HG02763 (cell line): ENCODE measurements around the gene ADGRG1.
"Not testable (repeated sequence)": the region's sequence is repeated elsewhere in the genome, so short reads cannot be mapped to it uniquely, and the experiment has no call there.

Experiments used
- ATAC-seq: cut with Tn5 transposase; IDR thresholded peaks from one replicate; pipeline ENCODE4 v1.9.1; 2021; ENCODE audit warnings: mild to moderate bottlenecking, moderate library complexity; ENCODE audit not compliant: unreplicated experiment

ADGRG1 gene

DNA sequence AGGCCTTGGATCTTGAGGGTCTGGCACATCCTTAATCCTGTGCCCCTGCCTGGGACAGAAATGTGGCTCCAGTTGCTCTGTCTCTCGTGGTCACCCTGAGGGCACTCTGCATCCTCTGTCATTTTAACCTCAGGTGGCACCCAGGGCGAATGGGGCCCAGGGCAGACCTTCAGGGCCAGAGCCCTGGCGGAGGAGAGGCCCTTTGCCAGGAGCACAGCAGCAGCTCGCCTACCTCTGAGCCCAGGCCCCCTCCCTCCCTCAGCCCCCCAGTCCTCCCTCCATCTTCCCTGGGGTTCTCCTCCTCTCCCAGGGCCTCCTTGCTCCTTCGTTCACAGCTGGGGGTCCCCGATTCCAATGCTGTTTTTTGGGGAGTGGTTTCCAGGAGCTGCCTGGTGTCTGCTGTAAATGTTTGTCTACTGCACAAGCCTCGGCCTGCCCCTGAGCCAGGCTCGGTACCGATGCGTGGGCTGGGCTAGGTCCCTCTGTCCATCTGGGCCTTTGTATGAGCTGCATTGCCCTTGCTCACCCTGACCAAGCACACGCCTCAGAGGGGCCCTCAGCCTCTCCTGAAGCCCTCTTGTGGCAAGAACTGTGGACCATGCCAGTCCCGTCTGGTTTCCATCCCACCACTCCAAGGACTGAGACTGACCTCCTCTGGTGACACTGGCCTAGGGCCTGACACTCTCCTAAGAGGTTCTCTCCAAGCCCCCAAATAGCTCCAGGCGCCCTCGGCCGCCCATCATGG, 35.7 kb downstream of the ADGRG1 start:
- ATAC-seq: no peak

DNA sequence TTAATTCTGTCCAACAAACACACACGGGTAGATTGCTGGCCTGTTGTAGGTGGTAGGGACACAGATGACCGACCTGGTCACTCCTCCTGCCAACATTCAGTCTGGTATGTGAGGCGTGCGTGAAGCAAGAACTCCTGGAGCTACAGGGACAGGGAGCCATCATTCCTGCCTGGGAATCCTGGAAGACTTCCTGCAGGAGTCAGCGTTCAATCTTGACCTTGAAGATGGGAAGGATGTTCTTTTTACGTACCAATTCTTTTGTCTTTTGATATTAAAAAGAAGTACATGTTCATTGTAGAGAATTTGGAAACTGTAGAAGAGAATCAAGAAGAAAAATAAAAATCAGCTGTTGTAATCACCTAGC, 36.2 kb downstream of the ADGRG1 start:
- no peak for ATAC-seq

DNA sequence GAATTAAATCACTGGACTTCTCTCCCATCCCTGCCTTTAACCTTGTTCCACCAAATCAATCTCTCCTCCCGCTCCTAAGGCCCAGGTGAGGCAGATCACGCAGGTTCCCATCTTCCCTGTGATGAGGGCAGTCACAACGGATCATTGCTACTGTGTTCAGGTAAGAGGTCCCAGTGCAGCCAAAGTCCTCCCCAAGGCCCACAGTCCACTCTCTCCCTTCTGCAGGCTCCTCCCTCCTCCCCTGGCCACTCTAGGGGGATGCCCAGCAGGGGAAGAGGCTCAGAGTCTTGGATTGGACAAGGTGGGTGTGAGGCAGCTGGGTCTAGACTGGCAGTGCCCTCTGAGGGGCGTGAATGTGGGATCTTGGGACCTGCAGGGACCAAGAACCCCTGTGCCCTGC, 37.1 kb downstream of the ADGRG1 start:
- no peak for ATAC-seq

DNA sequence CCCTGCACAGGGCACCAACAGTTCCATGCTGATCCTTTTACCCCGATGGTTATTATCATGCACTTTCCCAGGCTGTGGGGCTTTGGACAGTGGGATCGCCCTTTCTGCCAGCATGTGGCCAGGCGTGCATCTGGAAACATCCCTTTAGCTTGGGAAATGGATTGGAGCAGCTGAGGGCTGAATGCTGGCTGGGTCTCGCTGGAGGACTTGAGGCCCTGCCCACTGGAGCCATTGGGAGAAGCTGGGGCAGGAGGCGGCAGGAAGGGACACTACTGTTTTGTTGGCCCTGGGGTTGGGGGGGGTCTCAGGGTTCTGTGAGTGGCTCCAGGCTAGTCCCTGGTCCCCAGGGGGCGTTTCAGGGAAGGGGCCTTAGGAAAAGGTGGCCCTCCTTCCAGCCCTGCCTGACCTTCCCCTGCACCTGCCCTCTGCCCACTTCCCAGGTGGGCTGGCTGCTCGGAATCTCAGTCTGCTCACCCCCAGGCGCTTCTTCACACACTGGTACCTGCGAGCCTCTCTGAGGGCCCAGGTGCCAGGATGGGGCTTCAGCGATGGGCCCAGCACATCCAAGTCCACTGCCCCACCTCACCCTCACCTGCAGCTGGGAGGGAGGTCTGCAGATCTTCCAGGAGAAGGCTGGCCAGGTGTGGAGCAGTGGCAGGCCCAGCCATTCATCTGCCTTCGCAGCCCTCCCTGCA, 38.1 kb downstream of the ADGRG1 start:
- ATAC-seq: no peak

DNA sequence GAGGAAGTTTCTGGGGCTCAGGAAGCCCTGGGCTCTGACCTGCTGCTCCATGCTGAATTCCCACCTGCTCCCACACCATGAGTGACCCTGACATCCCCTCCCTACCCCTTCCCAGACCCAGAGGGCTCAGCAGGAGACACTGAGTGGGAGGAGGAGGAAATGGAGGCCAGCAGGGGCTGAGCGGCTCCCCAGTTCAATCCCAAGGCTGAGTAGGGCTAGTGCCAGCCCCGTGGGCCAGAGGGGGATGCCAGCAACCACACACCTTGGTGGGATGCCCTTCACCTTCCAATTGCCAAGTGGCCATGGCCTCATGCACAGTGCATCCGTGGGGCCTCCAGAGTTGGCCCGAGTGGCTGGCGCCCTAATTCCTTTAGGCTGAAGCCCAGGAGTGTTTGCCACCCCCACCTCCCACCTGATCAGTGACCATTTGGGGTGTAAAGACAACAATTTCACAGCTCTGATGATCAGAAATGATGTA, 38.7 kb downstream of the ADGRG1 start:
- ATAC-seq: no peak

DNA sequence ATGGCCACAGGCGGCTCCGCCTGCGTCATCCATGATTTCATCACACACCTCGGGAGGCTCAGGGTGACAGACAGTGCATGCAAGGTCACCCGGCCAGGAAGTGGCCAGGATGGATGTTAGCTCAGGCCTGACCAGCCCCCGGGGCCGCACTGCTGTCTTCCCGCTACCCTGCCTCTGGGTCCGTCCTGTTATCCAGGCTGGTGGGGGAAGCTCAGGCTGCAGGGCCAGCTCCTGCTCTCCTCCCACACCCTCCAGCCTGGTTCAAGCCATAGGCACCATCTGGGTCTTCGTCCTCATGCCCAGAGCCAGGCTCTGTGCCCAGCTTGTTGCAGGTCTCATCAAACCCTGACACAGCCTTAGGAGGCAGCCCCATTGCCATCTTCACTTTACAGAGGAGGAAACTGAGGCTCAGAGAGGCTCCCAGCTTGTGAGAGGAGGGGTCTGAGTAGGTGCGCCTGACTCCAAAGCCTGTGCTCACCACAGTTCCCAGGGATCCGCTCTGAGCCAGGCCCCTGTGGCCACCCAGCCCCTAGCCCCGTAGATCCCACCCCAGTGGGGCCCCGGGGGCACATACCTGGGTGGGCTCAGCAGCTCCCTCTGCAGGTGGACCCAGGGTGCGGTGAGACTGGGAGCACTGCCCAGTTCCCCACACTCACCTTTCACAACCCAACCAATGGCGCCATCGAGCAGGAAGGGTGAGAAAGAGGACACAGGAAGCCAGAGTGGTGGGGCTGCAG, 39.3 kb downstream of the ADGRG1 start:
- no peak for ATAC-seq

DNA sequence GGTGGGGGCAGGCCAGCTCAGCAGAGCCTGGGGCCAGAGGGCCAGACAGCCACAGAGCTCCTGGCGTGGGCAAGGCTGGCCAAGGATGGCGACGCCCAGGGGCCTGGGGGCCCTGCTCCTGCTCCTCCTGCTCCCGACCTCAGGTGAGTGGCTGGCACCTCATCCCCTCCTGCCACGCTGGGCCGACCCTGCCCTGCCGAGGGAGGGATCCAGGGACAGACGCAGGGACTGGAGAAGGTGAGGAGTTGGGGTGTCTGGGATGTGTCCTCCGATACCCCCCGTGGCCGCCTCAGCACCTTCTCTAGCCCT, 39.8 kb downstream of the ADGRG1 start, which contains the start of gene ADGRG3:
Gene ADGRG3, plus strand, starts transcription at position 44 of the 309 bp plus-strand sequence. Its CDS starts 42 bp downstream, at position 86.
- ATAC-seq: no peak

DNA sequence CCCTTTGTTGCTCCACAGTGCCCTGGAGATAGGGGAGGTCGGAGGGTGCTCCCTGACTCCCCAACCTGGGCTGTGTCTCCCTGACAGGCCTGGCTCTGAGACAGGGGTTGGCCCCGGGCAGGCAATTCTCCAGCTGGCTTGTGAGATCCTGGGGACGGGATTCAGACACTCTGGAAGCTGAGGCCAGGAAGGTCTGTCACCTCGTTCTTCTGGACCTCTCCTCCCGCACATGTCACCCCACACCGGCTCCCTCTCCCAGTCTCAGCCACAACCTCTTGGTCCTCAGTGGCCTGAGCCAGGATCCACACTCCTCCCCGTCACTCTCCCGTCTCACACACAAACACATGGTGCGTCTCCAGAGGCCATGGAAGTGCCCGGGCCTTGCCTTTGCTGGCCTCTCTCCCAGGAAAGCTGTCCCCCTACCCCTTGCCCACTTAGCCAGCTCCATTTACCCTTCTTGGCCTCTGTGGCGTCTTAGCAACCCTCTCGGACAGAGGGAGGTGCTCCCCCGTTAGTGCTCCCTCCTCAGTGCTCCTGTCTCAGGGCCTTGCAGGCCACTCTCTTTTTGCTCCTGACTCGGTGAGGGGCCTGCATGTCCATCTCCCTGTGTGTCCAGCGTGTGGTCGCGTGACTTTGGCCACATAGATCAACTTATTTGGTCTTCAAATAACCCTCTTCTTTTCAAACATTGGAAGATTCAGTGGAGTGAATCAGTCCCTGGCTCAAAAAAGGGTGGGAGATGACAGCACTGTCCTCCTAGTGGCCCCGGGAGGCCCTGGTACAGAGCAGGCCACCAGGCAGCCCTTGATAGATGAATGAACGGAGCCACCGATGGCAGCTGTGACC, 40.4 kb downstream of the ADGRG1 start:
- ATAC-seq: no peak

DNA sequence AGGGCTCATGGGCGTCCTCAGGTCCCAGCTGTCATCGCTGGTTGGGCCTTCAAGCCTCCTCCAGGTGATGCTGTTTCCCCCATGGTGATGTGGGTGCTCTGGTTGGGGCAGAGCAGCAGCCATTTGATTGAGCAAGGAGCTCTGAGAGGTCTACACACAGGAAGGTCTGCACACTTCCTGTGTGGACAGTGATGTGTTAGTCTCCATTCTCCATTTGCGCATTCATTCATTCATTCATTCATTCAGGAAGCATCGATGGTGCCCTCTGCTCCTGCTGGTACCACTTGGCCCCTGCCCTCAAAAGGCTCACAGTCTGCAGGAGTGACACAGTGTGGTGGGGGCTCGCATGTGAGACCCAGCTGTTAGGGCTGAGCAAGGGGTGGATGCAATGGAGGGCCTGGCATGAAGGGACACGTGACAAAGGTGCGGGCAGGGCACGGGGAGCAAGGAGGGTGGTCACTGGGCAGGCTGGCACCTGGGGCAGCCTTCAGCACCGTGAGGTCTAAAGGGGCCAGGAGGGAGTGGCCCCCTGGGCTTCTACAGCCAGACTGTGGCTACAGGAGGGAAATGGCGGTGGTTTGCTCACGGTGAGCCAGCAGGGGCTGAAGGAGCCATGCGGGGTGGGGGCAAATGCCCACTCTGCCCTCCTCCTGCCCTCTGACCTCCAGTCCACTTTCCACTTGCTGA, 41.2 kb downstream of the ADGRG1 start:
- no peak for ATAC-seq

DNA sequence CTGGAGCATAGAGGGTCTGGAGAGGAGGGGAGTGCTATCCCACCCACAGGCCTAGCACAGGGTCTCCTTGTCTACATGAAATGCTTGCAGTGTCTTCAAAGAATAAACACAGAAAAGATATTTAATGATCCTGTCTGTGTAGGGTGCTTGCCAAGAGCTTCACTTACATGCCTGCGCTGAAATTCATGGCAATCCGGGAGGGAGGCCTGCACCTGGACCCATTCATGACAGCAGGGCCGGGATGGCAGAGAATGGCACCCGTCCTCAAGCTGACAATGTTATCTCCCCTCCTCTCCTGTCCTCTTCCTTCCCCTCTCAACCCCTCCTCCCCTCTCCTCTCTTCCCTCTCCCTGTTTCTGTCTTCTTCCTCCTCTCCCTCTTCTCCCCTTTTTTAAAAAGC, 41.8 kb downstream of the ADGRG1 start:
- ATAC-seq: no peak

DNA sequence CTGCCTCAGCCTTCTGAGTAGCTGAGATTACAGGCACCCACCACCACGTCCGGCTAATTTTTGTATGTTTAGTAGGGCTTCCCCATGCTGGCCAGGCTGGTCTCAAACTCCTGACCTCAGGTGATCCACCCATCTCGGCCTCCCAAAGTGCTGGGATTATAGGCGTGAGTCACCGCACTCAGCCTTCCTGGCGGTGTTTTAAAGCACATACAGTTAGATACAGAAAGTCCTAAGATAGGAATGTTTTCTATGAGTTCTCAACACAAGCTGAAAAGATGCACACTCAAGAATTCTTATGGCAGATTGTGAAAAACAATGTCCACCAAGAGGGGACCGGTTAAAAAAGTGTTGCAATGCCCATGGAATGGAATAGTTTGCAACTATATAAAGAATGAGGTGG, 43.0 kb downstream of the ADGRG1 start:
- ATAC-seq: not testable (repeated sequence)

DNA sequence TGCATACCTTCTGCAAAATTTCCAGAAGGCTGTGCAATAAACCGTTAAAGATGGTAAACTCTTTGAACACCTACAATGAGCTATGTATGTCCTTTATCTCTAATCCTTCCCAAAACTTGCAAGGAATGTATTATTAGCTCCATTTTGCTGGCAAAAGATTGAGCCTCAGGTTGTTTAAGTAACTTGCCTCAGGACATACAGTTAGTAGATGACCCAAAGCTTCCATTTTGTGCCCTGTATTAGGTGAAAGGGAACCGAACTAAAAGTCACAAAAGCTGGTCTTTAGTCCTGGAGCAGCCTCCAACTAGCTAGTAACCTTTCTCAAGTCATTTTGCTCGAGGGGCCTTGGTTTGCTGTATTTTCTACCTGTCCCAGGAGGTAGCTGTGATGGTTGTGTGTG, 44.0 kb downstream of the ADGRG1 start:
- ATAC-seq: no peak

DNA sequence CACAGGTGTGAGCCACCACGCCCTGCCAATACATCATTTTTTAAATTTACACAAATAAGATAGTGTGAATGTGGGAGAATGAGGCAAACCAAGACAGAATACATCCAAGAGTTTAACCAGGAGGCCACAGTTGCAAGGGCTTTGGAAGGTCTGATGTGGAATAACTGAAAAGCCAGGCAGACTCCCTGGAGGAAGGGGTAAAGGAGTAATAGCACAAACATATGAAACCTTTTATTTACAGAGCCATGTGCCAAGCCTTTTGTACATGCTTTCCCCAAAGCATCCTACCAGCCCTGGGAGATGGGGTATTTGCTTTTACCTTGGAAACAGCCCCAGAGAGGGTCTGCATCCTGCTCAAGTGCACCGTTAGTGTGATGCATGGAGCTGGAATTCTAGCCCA, 44.4 kb downstream of the ADGRG1 start:
- ATAC-seq: no peak

DNA sequence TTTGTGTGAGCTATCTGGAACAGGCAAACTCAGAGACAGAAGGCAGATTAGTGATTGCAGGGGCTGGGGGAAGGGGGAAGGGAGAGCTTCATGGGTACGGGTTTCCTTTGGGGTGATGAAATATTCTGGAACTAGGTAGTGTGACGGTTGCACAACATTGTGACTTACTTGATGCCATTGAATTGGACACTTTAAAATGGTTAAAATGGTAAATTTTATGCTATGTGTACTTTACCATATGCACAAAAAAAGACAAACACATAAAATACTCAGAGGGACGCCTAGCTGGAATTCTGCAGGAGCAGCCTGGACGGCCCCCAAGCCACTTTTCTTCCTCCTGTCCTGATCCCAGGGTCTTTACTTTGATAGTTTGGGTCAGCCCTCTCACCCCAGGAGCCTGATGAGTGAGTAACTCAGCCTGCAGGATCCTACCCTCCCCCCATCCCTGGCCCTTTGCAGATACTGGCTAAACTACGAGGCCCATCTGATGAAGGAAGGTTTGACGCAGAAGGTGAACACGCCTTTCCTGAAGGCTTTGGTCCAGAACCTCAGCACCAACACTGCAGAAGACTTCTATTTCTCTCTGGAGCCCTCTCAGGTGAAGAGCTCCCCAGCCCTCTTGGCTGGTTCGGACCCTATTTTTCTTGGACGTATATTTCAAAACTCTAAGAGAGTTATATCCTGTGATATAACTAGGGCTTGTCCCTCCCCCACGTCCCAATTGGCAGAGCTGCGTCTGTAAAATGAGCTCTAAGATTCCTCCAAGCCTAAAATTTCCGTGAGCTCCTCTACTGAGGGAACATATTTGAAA, 47.5 kb downstream of the ADGRG1 start:
- ATAC-seq: no peak

DNA sequence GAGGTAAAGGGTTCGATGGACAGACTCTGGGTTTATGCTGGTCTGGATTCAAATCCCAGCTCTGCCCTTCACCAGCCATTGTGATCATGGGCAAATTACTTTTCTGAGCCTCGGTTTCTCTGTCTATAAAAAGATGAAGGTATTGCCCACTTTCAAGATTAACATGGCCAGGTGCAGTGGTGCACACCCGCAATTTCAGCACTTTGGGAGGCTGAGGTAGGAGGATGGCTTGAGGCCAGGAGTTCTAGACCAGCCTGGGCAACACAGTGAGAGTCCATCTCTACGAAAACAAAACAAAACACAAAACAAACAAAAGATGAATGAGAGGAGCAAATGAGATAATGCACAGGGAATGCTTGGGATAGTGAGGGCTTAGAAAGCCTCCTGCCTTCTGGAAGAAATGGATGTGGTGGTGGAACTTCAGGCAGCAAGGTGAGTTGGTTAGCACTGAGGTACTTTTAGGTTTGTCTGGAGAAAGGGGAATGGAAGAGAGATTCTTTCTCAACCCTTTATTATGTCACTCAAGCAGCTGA, 48.2 kb downstream of the ADGRG1 start:
- no peak for ATAC-seq

DNA sequence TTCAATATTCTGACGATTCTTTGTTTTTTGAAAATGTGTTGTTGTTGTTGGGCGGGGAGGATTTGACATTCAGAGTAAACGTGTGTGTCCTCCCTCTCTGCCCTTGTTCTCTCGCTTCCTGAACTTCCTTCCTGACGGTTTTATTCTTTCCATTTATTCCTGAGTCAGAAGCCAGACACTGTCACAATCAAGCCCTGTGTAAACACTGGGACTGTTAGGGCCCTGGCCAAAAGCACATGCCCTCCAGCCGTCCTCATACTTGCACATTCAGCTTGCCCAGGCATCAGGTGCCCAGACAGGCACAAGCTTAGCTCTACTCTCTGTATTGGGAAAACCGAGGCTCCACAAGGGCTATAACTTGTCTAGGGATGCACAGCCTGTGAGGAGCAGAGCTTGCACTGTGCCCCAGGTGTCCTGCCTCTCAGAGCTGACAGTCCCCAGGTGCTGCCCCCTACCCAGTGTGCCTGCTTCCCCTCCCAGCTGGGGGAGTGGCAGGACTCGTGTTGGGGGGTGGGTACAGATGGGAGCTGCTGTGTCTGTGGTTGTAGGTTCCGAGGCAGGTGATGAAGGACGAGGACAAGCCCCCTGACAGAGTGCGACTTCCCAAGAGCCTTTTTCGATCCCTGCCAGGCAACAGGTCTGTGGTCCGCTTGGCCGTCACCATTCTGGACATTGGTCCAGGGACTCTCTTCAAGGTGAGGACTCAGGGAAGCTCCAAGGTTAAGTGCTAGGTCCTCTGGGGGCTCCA, 49.4 kb downstream of the ADGRG1 start:
- ATAC-seq: no peak

DNA sequence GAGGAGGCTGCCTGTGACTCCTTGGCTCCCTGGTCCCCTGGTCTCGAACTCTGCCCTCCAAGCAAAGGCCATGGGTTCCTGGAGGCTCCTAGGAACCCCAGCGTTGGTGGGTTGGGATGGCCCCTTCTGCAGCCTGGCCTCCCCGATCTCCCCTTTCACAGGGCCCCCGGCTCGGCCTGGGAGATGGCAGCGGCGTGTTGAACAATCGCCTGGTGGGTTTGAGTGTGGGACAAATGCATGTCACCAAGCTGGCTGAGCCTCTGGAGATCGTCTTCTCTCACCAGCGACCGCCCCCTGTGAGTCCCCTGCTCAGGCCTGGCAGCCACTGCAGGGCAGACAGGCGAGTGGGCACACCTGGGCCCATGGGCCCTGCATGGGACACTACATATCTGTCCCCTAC, 50.6 kb downstream of the ADGRG1 start:
- ATAC-seq: no peak

DNA sequence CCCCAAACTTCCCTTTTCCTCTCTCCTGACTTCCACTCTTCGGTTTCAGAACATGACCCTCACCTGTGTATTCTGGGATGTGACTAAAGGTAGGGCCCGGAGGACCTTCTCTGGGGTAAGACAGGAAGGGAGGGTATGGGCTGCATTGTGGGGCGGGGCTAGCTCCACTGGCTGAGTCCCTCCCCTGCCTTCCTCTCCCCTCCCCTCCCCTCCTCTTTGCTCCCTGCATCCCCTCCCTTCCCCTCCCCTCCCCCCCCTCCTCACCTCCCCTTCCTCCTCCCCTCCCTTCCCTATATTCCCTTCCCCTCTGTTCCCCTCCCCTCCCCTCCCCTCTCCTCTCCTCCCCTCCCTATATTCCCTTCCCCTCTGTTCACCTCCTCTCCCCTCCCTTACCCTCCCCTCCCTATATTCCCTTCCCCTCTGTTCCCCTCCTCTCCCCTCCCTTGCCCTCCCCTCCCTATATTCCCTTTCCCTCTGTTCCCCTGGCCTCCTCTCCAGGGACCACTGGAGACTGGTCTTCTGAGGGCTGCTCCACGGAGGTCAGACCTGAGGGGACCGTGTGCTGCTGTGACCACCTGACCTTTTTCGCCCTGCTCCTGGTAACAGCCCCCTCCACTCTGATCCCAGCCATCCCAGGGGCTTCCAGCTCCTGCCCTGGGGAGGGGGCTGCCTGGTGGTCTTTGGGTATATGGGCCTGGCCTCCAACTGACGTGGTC, 51.5 kb downstream of the ADGRG1 start:
- ATAC-seq: no peak
